ENCODE results near the gene NIP7.

DNA sequence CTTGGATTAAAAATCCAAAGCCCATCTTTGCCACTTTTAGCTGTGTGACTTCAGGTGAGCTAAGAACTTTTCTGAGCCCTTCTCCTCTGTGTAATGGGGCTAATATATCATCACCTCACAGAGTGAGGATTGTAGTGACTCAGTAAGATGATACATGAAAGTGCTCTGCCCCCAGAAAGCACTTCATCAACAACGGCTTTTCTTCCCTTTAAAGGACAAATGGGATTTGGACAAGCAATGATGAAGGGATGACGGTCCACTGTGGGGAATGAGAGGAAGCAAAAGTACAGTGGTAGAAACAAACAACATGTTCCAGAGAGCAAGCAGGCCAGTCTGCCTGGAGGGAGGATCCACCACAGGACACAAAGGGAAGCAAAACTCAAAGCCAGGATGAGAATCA lies 26.3 kb downstream of the NIP7 start:
- TF ChIP-seq CTCF (IDR thresholded peaks at IDR 0.05) (no peak), POLR2A (IDR thresholded peaks at IDR 0.05) (no peak)

Data from body of pancreas (tissue), 4 donors.